Inflammatory macrophage treated with lipopolysaccharide for 1 hour (primary cell): Measurements from ENCODE around the gene PBRM1.
"Not testable (repeated sequence)": the region's sequence is repeated elsewhere in the genome, so short reads cannot be mapped to it uniquely, and the experiment has no call there.

Source experiments
- DNase-seq, 2 donors: peaks; one replicate each; pipeline ENCODE4 v3.0.0-alpha.2; 2020 to 2022

Gene PBRM1

DNA sequence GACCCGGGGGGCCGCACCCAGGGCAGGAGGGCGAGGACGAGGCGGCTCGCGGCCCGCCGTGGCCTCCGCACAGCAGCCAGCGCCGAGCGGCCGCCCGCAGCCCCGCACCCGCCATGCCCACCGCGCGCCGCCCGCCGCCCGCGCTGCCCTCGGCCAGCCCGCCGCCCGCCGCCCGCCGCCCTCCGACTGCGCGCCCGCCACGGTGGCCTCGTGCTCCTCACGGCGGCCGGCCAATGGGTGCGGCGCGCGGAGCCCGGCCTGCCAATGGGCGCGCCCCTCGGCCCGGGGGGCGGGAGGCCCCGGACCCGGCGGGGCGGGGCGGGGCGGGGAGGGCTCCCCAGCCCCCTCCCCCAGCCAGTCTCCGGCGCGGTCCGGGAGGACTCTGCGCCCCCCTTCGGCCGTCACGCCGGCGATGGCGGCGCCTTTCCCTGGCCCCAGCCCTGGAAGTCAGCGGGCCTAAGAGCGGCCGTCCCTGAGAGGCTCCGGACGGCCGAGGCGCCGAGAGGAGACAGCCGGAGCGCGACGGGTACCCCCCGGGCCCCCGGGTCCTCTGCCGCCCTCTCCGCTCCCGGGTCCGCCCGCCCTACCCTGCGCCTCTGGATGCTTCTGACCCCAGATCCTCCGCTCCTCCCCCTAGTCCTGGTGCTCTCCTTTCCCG, 152.0 kb downstream of the PBRM1 start, which contains the start of gene NT5DC2:
NT5DC2 (minus strand) TSS at position 235 of the 658 bp plus-strand sequence; CDS start at position 115, 120 bp downstream.
- DNase-seq: peak; percentile 26 to 52

DNA sequence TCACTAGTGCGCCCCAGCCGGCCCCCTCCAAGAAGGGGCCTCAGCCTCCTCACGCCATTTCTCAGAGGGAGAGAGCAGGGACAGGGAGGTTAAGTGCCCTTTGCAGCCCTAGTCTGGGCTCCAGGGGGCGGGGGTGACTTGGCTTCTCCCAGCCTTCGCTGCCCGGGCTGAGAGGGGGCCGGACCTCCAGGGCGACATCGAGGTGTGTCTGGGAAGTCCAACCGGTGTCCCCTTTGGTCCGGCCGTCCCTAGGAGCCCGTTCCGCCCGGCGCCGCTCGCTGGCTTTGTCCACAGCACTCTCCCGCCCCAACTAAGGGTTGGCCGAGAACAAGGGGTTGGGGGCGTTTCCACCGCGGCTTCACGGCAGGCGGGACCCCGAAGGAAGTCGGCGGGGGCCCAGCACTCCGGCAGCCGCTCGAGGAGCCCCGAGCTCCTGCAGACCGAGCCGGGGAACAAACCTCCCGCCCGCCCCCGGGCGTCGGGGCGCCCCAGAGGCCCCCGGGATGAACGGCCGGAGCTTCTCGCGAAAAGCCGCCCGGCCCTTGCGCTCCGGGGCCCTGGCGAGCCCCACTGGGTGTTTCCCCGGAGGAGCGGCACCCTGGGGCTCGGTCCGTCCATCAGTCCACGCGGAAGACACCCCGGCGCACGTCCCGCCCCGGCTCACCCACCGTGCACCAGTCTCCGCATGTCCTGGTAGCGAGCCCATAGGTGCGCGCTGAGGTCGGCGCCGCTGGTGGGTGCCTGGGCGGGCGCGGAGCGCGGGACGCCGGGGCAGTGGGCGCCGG, 152.7 kb downstream of the PBRM1 start:
- DNase-seq: no peak

DNA sequence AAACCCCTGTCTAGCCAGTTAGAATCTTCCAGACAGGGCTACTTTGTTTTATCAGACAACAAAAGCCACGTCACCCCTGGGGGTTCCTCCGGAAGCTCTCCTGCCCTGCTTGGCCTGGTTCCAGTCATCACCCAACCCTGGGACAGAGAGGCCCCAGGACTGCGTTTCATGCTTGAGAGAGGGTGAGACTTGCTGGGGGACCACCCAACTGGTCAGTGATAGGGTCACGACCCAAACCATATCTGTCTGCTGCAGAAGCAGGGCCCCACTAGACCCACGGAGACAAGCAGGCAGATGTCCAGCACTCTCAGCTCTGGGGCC, 153.2 kb downstream of the PBRM1 start:
- no peak for DNase-seq

DNA sequence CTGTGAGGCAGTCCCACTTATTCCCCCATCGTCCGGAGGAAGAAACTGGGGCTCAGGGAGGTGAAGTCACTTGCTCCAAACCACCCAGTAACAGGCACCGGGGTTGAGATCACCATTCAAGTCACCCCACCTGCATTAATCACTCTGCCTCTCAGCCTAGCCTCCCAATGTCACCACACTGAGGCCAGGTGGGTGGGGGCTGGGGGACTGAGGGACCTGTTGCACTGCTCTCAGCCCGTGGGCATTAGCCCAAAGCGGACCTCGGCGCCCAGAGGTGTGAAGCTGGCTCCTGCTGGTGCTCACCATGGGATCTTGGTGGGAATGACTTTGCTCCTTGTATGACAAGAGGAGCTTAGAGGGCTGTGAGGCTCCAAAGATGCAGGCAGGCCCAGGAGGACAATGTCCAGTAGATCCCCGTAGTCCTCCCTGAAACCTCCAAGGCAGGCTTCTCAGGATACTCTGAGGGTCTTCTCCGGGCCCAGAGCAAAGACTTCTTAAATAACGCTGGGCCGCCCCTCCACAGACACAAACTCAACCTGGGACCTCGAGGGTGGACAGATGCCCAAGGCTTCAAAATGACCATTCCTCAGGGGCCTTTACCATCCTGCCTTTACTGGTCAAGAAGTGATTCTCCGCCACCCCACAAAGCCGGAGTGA, 153.7 kb downstream of the PBRM1 start:
- no peak for DNase-seq

DNA sequence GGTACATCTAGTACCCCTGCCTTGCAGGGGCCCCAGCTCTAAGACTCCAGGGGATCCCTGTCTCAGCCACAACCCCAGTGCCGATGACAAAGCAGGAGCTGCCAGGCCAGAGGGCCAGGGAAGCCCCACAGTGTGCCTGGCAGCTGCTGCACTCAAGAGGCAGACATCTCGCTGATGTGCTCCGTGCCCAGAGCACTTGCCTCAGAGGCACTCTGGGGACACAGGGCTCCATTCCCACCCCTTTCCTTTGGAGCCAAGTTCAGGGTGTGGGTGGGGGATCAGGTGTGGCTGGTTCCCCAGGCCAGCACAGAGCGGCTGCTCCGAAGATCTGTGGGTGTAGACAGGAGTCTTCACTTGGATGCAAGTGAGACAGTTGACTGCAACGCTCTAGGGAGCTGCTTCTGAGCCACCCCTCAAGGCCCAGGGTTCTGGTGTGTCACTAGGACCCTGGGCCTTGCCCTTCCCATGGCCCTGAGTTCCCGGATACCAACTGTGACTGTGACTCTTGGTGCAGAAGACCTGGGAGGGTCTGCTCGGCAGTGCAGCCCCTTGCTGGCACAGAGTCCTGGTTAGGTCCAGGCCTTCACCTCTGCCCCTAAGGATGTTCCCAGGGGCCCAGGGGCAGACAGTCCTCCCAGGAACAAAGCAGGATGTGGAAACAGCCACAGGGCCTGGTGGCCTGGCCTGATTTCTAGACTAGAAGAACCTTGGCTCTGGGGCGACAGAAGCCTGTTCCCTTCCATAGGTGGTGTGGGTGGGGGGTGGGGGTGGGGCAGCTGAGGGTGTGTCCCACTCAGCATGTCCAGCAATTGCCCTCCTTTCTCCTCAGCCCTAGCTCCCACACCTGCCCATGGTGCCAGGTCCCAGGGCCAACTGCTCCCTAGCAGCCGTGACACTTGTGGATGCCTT, 154.5 kb downstream of the PBRM1 start:
- no peak for DNase-seq

DNA sequence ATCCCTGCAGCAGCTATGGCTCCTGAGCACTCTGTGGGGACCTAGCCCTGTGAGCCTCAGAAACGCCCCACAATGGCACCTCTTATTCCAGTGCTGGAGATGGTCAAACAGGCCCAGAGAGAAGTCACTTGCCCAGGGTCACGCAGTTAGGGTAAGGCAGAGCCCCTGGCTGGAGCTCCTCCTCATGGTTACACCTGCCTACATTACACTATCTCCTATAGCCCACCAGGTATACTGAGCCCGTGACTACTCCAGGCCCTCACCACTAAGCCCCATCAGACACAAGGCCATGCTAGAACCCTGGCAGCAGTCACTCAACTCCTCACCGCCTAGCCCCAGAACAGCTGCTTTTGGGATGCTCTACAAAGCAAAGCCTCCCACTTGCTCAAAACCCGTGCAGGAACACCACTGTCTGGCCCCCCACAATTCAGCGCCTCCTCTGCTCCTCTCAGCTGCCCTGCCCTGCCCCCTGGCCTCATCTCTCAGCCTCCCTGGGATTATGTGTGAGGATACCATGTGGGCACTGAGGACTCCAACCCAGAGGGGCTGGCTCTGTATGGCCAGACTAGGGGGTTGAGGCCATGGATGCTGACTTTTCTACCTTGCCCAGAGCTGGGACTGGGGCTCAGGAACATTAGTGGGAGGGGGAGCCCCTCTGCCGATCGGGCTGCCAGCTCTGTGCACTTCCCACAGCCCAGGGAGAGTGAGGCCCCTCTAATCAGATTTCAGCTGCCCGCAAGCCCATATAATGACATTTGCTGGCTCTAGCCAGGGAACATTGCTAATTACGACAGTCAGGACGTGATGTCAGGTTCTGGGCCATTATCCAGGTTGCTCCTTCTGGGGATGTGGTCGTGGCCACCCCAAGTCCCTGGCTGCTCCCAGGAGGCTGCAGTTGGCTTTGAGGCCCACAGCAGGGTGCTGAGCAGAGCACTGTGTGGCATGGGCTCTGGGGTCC, 156.1 kb downstream of the PBRM1 start:
- no peak for DNase-seq

DNA sequence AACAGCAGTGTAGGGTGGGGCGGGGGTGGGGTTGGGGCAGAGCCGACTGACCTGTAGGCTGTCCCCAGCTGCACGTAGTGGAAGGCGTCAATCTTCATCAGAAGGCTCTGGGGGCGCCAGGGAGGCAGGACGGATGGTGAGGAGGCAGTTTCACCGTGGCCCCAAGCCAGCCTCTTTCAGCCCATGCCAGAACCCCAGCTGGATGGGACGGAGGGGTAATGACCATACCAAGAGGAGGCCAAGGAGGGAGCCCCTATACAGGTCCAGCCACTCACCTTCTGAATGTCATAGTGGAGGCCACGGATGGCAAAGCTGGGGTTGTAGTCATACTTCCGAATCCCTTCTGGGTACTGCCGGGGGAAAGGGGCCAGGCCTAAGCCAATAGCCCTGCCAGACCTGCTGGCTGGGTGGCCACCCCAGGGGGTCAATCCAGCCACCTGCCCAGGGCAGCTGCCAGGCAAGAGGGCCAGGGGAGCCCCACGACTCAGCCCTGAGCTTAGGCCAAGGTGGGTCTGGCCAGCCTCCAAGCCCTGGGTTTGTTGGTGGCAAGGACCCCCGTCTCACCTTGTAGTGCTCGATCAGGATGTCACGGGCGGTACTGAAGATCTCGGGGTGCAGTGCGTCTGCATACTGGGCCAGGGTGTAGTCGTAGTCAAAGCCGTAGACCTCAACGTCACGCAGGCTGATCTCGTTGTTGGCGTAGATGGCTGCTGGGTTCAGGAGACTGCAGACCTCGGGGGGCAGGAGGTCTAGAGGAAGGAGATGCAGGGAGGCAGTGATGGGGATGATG, 156.9 kb downstream of the PBRM1 start:
- no peak for DNase-seq

DNA sequence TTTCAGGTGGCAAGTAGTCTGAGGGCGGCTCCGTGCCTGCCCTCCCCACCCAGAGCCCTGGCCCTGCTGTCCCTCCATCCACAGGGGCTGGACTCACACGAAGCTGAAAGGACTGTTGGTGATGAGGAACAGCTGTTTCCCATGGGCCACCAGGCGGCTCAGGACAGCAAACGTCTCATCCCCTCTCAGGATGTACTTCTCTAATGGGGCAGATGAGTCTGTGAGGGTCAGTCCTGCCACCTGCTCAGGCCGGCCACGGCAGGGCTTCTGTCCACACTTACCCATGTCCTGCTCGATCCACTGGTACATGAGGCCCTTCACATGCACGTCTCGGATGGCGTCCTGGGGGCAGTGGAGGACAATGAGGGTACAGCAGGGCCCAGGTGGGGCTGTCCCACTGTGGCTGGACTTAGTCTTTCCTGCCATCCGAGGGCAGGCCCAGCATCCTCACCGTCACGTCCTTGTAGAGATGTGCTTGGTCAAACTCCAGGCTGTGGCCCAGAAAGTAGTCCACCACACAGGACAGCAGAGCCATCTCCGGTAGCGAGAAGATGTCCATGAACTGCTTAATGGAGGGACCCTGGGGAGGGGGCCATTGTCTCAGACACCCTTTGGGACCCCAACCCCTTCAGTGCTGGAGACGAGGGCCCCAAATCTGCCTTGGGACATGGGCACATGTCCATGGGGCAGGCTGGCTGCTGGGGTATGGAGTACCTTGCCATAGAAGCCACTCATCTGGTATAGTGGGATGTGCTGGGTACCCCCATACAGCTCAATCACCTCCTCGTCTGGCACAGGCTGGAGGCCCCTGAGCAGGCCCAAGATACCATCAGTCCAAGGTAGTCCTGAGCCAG, 157.8 kb downstream of the PBRM1 start:
- DNase-seq: no peak

DNA sequence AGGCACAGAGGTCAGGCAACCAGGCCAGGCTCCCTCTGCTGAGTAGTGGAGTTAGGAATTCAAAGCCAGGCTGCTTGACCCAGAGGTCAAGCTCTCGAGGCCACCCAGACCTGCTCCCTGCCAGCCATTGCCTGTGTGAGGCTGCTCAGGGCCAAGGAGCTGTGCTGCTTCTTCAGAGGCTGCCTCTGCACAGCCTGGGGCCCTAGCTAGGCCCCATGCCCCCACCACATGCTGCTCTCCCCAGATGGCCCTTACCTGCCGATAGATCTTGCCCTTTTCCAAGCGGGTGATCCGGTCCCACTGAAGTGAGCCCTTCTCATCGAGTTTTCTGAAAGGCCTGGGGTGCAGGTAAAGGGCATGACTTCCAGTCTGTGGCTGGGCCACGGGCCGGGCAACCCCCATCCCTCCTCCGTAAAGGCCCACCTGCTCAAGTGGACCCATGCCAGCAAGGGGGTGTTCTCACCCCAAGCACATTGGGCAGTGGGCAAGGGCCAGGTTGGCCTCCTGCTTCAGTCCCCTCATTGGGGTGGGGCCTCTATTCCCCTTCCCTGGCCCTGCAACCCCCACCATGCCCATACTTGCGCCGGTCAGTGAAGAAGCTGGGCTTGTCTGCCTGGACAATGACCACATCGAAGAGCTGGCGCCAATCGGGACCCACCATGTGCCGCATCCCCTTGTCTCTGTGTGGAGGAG, 158.5 kb downstream of the PBRM1 start:
- DNase-seq: no peak

DNA sequence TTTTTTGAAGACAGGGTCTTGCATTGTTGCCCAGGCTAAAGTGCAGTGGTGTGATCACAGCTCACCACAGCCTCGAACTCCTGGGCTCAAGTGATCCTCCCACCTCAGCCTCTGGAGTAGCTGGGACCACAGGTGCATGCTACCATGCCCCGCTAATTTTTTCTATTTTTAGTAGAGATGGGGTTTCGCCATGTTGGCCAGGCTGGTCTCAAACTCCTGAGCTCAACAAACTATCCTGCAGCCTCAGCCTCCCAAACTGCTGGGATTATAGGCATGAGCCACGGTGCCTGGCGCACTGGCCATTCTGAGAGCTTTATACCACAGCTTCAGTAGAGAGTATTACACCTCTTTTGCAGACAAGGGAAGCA, 159.1 kb downstream of the PBRM1 start:
- not testable (repeated sequence) for DNase-seq

DNA sequence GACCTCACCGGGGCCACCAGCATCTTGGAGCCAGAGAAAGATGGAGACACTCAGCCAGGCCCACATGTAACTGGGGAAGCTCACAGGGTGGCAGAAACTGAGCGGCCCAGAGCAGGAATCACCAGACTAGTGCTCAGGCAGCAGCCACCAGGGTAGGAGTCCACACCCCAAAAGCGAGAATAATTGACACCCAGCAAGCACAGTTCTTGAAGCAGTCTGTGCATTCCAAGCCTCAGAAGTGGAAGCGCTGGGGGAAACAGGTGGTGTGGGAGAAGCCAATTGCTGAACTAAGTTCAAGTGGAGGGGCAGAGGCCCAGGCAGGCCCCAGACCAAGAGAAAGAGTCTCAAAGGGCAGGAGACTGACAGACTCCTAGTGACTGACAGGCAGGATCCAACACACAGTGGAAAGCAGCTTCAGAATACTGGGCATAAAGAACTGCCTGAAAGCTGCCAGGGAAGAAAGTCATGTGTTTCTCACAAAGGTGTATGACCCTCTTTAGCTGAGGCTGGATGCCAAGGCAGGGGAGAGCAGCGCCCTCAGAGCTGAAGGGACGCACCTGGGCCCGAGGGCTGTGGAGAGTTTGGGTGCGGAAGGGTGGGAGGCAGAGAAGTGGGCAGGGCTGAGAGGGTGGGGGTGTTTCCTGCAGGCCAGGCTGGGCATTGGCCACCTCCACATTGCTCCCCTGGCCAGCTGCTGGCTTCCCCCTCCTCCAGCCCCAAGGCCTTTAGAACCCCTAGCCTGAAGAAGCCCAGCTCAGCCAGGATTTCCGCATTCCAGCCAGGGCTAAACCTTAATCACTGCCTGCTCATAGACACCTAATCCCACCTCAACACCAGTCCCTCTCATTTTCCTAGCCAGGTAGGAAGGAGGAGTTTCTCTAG, 159.8 kb downstream of the PBRM1 start:
- DNase-seq: no peak

DNA sequence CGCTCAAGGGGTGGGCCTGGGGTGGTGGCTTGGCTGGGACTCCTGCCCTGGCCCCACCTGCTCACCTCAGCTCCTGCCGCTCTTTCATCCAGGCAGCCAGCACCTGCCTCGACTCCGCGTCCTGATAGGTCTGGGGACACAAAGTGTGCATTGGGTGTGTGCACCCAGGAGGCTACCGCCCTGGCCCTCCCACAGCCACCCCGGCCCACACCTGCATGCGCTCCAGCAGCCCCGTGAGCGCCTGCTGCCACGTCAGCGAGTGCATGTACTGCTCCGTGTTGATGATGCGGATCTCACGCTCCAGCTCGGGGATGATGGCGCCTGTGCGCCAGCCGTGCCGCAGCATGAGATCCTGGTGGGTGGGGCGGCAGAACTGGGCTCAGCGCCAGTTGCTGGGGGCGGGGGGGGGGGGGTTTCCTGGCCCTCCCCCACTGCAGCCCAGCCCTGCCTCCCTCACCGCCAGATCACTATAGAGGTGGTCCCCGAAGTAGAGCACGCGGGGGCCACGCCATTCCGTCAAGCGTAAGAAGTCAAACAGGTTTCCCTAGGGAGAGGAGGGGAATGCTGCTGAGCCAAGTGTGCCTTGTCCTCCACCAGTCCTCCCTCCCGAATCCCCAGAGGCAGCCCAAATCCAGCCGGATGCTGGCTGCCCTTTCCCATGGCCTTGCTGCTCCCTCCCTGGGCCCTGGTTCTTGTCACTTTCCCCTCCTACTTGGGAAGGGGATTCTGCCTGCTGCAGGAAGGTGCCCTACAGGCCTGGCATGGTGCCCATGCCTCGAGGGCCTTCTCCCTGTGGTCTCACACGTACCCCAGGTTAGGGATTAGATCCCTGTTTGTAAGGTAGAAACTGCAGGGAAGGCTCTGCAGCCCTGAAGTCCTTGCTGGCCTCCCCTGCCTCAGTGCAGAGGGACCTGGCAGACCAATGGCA, 160.7 kb downstream of the PBRM1 start:
- DNase-seq: no peak

DNA sequence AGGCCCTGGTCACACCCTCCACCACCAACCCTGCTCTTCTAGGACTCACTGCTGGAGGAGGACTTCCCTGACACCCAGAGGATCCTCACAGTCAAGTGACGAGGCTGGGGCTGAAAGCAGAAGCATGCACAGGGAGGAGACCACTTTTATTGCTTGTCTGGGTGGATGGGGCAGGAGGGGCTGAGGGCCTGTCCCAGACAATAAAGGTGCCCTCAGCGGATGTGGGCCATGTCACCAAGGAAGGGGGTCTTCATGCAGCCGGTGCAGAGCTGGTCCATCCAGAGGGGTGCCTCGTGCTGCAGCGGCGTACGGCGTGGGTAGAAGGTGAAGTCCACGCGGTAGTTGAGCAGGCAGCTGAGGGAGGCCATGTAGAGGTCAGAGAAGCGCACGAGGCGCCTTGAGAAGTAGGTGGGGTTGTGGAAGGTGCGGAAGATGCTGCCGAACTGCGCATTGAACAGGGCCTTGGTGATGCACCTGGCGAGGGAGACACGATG, 161.4 kb downstream of the PBRM1 start:
- DNase-seq: no peak

DNA sequence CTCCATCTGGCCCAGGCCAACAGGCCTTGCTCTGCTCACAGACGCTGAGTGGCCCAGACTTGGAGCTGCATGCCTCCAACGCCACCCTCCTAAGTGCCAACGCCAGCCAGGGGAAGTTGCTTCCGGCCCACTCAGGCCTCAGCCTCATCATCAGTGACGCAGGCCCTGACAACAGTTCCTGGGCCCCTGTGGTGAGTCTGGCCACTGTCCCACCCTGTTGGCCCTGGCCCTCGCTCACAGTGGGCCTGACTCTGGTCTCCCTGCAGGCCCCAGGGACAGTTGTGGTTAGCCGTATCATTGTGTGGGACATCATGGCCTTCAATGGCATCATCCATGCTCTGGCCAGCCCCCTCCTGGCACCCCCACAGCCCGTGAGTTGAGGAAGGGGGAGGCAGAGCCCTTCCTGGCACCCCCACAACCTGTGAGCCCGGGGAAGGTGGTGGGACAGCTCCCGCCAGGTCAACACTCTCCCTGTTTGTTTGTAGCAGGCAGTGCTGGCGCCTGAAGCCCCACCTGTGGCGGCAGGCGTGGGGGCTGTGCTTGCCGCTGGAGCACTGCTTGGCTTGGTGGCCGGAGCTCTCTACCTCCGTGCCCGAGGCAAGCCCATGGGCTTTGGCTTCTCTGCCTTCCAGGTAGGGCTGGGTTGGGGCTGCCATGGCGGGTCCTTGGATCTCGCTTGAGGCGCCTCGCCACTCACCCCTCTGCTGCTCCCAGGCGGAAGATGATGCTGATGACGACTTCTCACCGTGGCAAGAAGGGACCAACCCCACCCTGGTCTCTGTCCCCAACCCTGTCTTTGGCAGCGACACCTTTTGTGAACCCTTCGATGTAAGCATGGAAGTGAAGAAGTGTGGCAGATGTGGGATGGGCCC, 162.1 kb downstream of the PBRM1 start:
- no peak for DNase-seq

DNA sequence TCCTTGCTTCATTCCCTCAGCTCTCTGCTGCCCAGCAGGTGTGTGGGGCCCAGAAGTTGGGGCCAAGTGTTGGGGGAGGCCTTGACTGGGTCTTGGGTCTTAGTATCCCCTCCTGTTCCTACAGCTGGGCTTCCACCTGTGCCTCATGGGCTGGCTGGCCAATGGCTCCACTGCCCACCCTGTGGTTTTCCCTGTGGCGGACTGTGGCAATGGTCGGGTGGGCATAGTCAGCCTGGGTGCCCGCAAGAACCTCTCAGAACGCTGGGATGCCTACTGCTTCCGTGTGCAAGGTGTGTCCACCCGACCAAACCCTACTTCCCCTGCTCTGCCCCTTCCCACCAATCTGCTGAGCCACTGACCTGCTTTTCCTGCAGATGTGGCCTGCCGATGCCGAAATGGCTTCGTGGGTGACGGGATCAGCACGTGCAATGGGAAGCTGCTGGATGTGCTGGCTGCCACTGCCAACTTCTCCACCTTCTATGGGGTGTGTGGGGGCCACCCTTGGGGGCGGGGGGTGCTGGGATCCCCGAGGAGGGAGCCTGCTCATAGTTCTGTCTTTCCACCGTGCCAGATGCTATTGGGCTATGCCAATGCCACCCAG, 163.0 kb downstream of the PBRM1 start:
- no peak for DNase-seq
